HCT116 (cell line): ENCODE results near the gene CEP152. TPM values are rescaled to one million over a fixed set of nuclear protein-coding genes. Genes with fewer than 3 reads are reported as not detected.

Source experiments
- ATAC-seq: fragments of 200-7000 bp; cut with Tn5 transposase; 2 replicates; pipeline ENCODE4 v1.9.1; 2020; ENCODE audit warnings: mild to moderate bottlenecking, moderate library complexity
- BruUV-seq: library from RNA; stranded (reverse); fragments of 400-500 nt; replicated peaks from 2 replicates; lab custom pipeline; 2021; lab: Mats Ljungman, UMichigan
- CTCF ChIA-PET: fragments of 300-600 bp; sonication (Branson Sonifier 250); formaldehyde crosslinking; loops from one replicate; lab custom pipeline; 2021; ENCODE audit warnings: antibody characterized with exemption; lab: Charles Lee
- POLR2A ChIA-PET: fragments of 300-600, 350-600 bp; sonication (Branson Sonifier 250); formaldehyde crosslinking; loops from one replicate; lab custom pipeline; 2021; ENCODE audit warnings: antibody characterized with exemption; lab: Charles Lee
- RAD21 ChIA-PET, 2 experiments: fragments of 300-600 bp; sonication (Branson Sonifier 250); formaldehyde crosslinking; loops; one replicate each; lab custom pipeline; 2023; ENCODE audit warnings: low total read pairs in 2 of 2; ENCODE audit not compliant: uncharacterized antibody in 2 of 2, unreplicated experiment in 2 of 2, low non-redundant PET in 1 of 2; lab: Charles Lee
- DNase-seq: peaks from one replicate; pipeline ENCODE4 v3.0.0-alpha.2; 2010; ENCODE audit warnings: low read depth, low spot score
- H2AFZ ChIP-seq: fragments of 200-600 bp; shearing (Covaris generic), sonication (generic); 2 replicates; pipeline ENCODE4 v1.6.1; 2017; ENCODE audit warnings: low read depth, mixed run types, mixed read lengths, antibody characterized with exemption, low read length; ENCODE audit not compliant: poor library complexity, severe bottlenecking
- H3K27ac ChIP-seq: 2 replicates; pipeline ENCODE4 v1.5.1; 2012; ENCODE audit warnings: low read depth, low read length
- H3K27me3 ChIP-seq: fragments of 200-600 bp; sonication (generic); 2 replicates; pipeline ENCODE4 v1.6.1; 2016; ENCODE audit warnings: mixed run types, low read length, mixed read lengths; ENCODE audit not compliant: insufficient read depth
- H3K36me3 ChIP-seq, 2 experiments: fragments of 200-500 bp in 1 of 2; fragments of 200-600 bp in 1 of 2; sonication (Bioruptor generic) in 1 of 2; sonication (generic) in 1 of 2; 2 replicates each; pipeline versions ENCODE4 v1.5.1 to v1.6.1; 2014 to 2016; ENCODE audit warnings: low read length in 2 of 2, inconsistent platforms in 1 of 2, mixed read lengths in 1 of 2, mixed run types in 1 of 2; ENCODE audit not compliant: insufficient read depth in 2 of 2, control insufficient read depth in 1 of 2
- H3K4me1 ChIP-seq, 2 experiments: fragments of 200-600 bp in 1 of 2; sonication (generic) in 1 of 2; 2 replicates each; pipeline versions ENCODE4 v1.5.1 to v1.6.1; 2012 to 2017; ENCODE audit warnings: low read length in 2 of 2, inconsistent platforms in 1 of 2, mild to moderate bottlenecking in 1 of 2, mixed read lengths in 1 of 2, mixed run types in 1 of 2, moderate library complexity in 1 of 2; ENCODE audit not compliant: insufficient read depth in 2 of 2, control insufficient read depth in 1 of 2
- H3K4me2 ChIP-seq: fragments of 200-600 bp; sonication (generic); 2 replicates; pipeline ENCODE4 v1.6.1; 2017; ENCODE audit warnings: mixed run types, low read length, mixed read lengths
- H3K4me3 ChIP-seq, 2 experiments: fragments of 200-600 bp in 1 of 2; sonication (generic) in 1 of 2; replicated peaks in 1 of 2; 2 replicates each; pipeline ENCODE4 v1.5.1; 2011 to 2016; ENCODE audit warnings: low read length in 2 of 2, control low read depth in 1 of 2, low read depth in 1 of 2, mild to moderate bottlenecking in 1 of 2, mixed read lengths in 1 of 2, mixed run types in 1 of 2
- H3K79me2 ChIP-seq: fragments of 200-600 bp; sonication (generic); 2 replicates; pipeline ENCODE4 v1.6.1; 2017; ENCODE audit warnings: mild to moderate bottlenecking, mixed run types, low read length, moderate library complexity, mixed read lengths; ENCODE audit not compliant: insufficient read depth
- H3K9ac ChIP-seq: fragments of 200-600 bp; sonication (generic); 2 replicates; pipeline ENCODE4 v1.6.1; 2016; ENCODE audit warnings: low read length, mixed read lengths
- H3K9me2 ChIP-seq: fragments of 200-600 bp; sonication (generic), shearing (Covaris generic); 2 replicates; pipeline ENCODE4 v1.6.1; 2017; ENCODE audit warnings: mixed run types, mild to moderate bottlenecking, moderate library complexity; ENCODE audit not compliant: insufficient read depth
- H3K9me3 ChIP-seq, 2 experiments: fragments of 200-500 bp in 1 of 2; fragments of 200-600 bp in 1 of 2; sonication (Bioruptor generic) in 1 of 2; sonication (generic) in 1 of 2; 2 replicates each; pipeline ENCODE4 v1.6.1; 2014 to 2017; ENCODE audit warnings: low read length in 2 of 2, mixed read lengths in 2 of 2, inconsistent platforms in 1 of 2, low read depth in 1 of 2, mild to moderate bottlenecking in 1 of 2, mixed run types in 1 of 2, moderate library complexity in 1 of 2; ENCODE audit not compliant: control insufficient read depth in 1 of 2, insufficient read depth in 1 of 2
- H4K20me1 ChIP-seq: fragments of 200-600 bp; sonication (generic), shearing (Covaris generic); 2 replicates; pipeline ENCODE4 v1.6.1; 2017; ENCODE audit warnings: mixed run types, mild to moderate bottlenecking, moderate library complexity; ENCODE audit not compliant: insufficient read depth
- EZH2 ChIP-seq: fragments of 200-600 bp; sonication (generic); IDR thresholded peaks from 2 replicates; pipeline ENCODE4 v1.6.1; 2017; ENCODE audit warnings: antibody characterized with exemption, mixed run types
- EZH2phosphoT487 ChIP-seq: fragments of 200-600 bp; IDR thresholded peaks from 2 replicates; pipeline ENCODE4 v1.6.1; 2018; ENCODE audit warnings: antibody characterized with exemption, borderline replicate concordance
- RAD21 ChIP-seq: IDR thresholded peaks from 2 replicates; pipeline ENCODE4 v1.6.1; 2012; ENCODE audit warnings: low read depth, mild to moderate bottlenecking
- SIN3A ChIP-seq: IDR thresholded peaks from 2 replicates; pipeline ENCODE4 v1.6.1; 2012; ENCODE audit warnings: low read depth
- SP1 ChIP-seq: IDR thresholded peaks from 2 replicates; pipeline ENCODE4 v1.6.1; 2012; ENCODE audit warnings: low read depth
- YY1 ChIP-seq: IDR thresholded peaks from 2 replicates; pipeline ENCODE4 v1.6.1; 2011; ENCODE audit warnings: low read length, low read depth, moderate library complexity, mild to moderate bottlenecking; ENCODE audit not compliant: insufficient replicate concordance; ENCODE audit errors: extremely low read depth
- ZNF274 ChIP-seq: fragments of 200-500 bp; sonication (Bioruptor generic); IDR thresholded peaks from 2 replicates; pipeline ENCODE4 v1.6.1; 2014; ENCODE audit warnings: mild to moderate bottlenecking, low read depth, low read length, inconsistent platforms
- intact Hi-C: fragments of 100-400 bp; cut with micrococcal nuclease; formaldehyde crosslinking; loops from 2 replicates; pipeline ENCODE4 v1.10.0; 2022
- total RNA-seq: library from RNA; stranded (reverse); gene quantifications from one replicate; pipeline ENCODE4 v1.2.1, GENCODE V29; 2021; ENCODE audit not compliant: unreplicated experiment
- TF ChIP-seq, protein P1 (sequence below): IDR thresholded peaks from 2 replicates; pipeline ENCODE4 v1.6.1; 2012; ENCODE audit warnings: low read depth
- TF ChIP-seq, protein P2 (sequence below): IDR thresholded peaks from 2 replicates; pipeline ENCODE4 v1.6.1; 2012
- TF ChIP-seq, protein P3 (sequence below), 3 experiments: fragments of 200-600 bp in 1 of 3; sonication (generic) in 1 of 3; IDR thresholded peaks in 2 of 3; conservative IDR thresholded peaks in 1 of 3; 2 replicates each; pipeline ENCODE4 v1.5.1; 2012 to 2017; ENCODE audit warnings: low read depth in 2 of 3, low read length in 2 of 3, antibody characterized with exemption in 1 of 3, borderline replicate concordance in 1 of 3, control low read depth in 1 of 3, mild to moderate bottlenecking in 1 of 3, mixed read lengths in 1 of 3, mixed run types in 1 of 3, moderate library complexity in 1 of 3; ENCODE audit not compliant: insufficient read depth in 1 of 3

CEP152 gene
- total RNA-seq, 1 experiment from 2014 or later = 19.7 TPM

DNA sequence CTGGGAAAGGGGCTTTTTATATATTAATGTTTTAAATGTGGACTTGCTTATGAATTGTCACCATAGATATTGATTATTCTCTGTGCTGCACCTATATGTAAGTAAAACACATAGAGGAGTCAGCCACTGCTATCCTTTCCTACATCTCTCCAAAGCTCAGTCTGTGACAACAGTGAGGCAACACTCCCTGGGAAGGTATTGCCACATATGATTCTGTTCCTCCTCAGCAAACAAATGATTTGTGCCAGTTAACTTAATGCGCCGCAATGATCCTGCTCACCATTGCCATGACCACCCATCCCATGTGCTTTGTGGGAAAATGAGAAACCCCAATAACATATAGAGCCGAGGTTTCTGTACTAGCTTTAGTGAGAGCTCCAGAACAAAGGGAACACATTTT is 90.2 kb downstream of the CEP152 start (continued):
- TF ChIP-seq, protein P1, sequence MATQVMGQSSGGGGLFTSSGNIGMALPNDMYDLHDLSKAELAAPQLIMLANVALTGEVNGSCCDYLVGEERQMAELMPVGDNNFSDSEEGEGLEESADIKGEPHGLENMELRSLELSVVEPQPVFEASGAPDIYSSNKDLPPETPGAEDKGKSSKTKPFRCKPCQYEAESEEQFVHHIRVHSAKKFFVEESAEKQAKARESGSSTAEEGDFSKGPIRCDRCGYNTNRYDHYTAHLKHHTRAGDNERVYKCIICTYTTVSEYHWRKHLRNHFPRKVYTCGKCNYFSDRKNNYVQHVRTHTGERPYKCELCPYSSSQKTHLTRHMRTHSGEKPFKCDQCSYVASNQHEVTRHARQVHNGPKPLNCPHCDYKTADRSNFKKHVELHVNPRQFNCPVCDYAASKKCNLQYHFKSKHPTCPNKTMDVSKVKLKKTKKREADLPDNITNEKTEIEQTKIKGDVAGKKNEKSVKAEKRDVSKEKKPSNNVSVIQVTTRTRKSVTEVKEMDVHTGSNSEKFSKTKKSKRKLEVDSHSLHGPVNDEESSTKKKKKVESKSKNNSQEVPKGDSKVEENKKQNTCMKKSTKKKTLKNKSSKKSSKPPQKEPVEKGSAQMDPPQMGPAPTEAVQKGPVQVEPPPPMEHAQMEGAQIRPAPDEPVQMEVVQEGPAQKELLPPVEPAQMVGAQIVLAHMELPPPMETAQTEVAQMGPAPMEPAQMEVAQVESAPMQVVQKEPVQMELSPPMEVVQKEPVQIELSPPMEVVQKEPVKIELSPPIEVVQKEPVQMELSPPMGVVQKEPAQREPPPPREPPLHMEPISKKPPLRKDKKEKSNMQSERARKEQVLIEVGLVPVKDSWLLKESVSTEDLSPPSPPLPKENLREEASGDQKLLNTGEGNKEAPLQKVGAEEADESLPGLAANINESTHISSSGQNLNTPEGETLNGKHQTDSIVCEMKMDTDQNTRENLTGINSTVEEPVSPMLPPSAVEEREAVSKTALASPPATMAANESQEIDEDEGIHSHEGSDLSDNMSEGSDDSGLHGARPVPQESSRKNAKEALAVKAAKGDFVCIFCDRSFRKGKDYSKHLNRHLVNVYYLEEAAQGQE = no peak
- no peak for TF ChIP-seq ZNF274
- no peak for TF ChIP-seq EZH2
- no peak for TF ChIP-seq EZH2phosphoT487
- TF ChIP-seq RAD21 = no peak
- no peak for TF ChIP-seq YY1
- TF ChIP-seq, protein P2, sequence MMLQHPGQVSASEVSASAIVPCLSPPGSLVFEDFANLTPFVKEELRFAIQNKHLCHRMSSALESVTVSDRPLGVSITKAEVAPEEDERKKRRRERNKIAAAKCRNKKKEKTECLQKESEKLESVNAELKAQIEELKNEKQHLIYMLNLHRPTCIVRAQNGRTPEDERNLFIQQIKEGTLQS = no peak
- no peak for TF ChIP-seq SP1
- TF ChIP-seq SIN3A = no peak
- TF ChIP-seq, all 23 proteins: peak for 0

DNA sequence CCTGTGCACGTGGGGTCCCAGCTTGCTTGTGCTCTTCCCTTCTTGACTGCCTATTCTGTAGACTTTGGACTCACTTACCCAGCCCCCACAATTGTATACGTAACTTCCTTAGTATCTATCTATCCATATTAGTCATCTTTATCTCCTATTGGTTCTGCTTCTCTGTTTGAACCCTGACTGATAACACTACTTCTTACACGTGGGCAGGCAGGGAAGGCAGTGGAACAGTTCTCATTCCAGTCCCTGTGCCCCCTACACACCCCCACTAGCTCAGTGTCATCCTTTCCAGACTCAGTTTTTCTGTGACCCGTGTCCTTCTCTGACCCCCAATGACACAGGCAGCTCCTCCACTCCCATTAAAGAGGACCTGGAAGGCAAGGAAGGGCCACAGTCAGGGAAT is 91.2 kb downstream of the CEP152 start:
- POLR2A ChIA-PET = no interaction called here
- CTCF ChIA-PET = no interaction called here
- no peaks in the 10 kb centered on the region for H3K36me3 ChIP-seq
- H3K4me1 ChIP-seq = peaks cover 0 to 15% of the 10 kb centered on the region in 2 experiments; a peak in 2 of 4 replicates
- no peak overlapping the region for H3K27ac ChIP-seq
- no peak overlapping the region for H3K9ac ChIP-seq
- TF ChIP-seq ZNF274 = no peak
- TF ChIP-seq, protein P3, sequence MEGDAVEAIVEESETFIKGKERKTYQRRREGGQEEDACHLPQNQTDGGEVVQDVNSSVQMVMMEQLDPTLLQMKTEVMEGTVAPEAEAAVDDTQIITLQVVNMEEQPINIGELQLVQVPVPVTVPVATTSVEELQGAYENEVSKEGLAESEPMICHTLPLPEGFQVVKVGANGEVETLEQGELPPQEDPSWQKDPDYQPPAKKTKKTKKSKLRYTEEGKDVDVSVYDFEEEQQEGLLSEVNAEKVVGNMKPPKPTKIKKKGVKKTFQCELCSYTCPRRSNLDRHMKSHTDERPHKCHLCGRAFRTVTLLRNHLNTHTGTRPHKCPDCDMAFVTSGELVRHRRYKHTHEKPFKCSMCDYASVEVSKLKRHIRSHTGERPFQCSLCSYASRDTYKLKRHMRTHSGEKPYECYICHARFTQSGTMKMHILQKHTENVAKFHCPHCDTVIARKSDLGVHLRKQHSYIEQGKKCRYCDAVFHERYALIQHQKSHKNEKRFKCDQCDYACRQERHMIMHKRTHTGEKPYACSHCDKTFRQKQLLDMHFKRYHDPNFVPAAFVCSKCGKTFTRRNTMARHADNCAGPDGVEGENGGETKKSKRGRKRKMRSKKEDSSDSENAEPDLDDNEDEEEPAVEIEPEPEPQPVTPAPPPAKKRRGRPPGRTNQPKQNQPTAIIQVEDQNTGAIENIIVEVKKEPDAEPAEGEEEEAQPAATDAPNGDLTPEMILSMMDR (IDR thresholded peaks at IDR 0.05 in 2 of 3, conservative IDR thresholded peaks at IDR 0.05 in 1 of 3; ENCODE audit: borderline replicate concordance in 1 of 3, insufficient read depth in 1 of 3, low read depth in 2 of 3, low read length in 2 of 3) = no peak
- no peak for TF ChIP-seq RAD21
- no peak for TF ChIP-seq SIN3A
- no peak for TF ChIP-seq YY1
- TF ChIP-seq EZH2 = no peak
- H3K4me2 ChIP-seq = no peak overlapping the region
- BruUV-seq = no TSS peak
- DNase-seq (no peak), ATAC-seq (no peak)
- no peaks in the 10 kb centered on the region for H3K27me3 ChIP-seq
- no peak overlapping the region for H3K4me3 ChIP-seq
- no peak overlapping the region for H2AFZ ChIP-seq
- intact Hi-C loops = no loop called here
- RAD21 ChIA-PET = no interaction called here
- peaks cover 0 to 6% of the 10 kb centered on the region in 2 experiments; a peak in 1 of 4 replicates for H3K9me3 ChIP-seq
- H4K20me1 ChIP-seq = no peaks in the 10 kb centered on the region
- H3K79me2 ChIP-seq = no peaks in the 10 kb centered on the region
- H3K9me2 ChIP-seq = no peaks in the 10 kb centered on the region
